LNCaP clone FGC (cell line): ENCODE data around the gene SLC25A34.

Source experiments
- DNase-seq: peaks from one replicate; pipeline ENCODE4 v3.0.0-alpha.2; 2011; ENCODE audit warnings: low read depth
- H3K4me3 ChIP-seq: 2 replicates; pipeline ENCODE4 v1.5.1; 2011; ENCODE audit warnings: mild to moderate bottlenecking, low read depth, low read length, control low read depth
- CTCF ChIP-seq: IDR thresholded peaks from 2 replicates; pipeline ENCODE4 v1.5.1; 2012; ENCODE audit warnings: mild to moderate bottlenecking; ENCODE audit not compliant: control insufficient read depth, insufficient read depth; ENCODE audit errors: extremely low read depth

SLC25A34 gene

GRCh38 chr1:15722836-15723532 is 13.1 kb upstream of the SLC25A34 start:
- H3K4me3 ChIP-seq = no peak overlapping the region
- no peak for TF ChIP-seq CTCF
- DNase-seq = no peak

GRCh38 chr1:15723631-15724246 is 12.3 kb upstream of the SLC25A34 start:
- DNase-seq = no peak
- no peak for TF ChIP-seq CTCF

GRCh38 chr1:15724949-15725880 is 10.8 kb upstream of the SLC25A34 start:
- TF ChIP-seq CTCF = no peak
- no peak overlapping the region for H3K4me3 ChIP-seq
- no peak for DNase-seq

More at GRCh38 chr1:15723631-15724246, 12.3 kb upstream of the SLC25A34 start:
- H3K4me3 ChIP-seq = no peak overlapping the region

- DNase-seq = no peak
- TF ChIP-seq CTCF = no peak
- no peak overlapping the region for H3K4me3 ChIP-seq
Measured at GRCh38 chr1:15726508-15726907, 9.6 kb upstream of the SLC25A34 start.

GRCh38 chr1:15727021-15727420 is 9.0 kb upstream of the SLC25A34 start:
- no peak for DNase-seq
- no peak for TF ChIP-seq CTCF

GRCh38 chr1:15727424-15727823 is 8.6 kb upstream of the SLC25A34 start:
- H3K4me3 ChIP-seq = no peak overlapping the region
- TF ChIP-seq CTCF = no peak
- no peak for DNase-seq

More at GRCh38 chr1:15727021-15727420, 9.0 kb upstream of the SLC25A34 start:
- no peak overlapping the region for H3K4me3 ChIP-seq
